ENCODE results near the gene KRTAP27-1. TPM values are rescaled to one million over a fixed set of nuclear protein-coding genes. Genes with fewer than 3 reads are reported as not detected.

Gene KRTAP27-1
- polyA plus RNA-seq, 1 donor (not counting 4 experiments of a cell fraction or from before 2014, with no cell fraction given), result not detected

DNA sequence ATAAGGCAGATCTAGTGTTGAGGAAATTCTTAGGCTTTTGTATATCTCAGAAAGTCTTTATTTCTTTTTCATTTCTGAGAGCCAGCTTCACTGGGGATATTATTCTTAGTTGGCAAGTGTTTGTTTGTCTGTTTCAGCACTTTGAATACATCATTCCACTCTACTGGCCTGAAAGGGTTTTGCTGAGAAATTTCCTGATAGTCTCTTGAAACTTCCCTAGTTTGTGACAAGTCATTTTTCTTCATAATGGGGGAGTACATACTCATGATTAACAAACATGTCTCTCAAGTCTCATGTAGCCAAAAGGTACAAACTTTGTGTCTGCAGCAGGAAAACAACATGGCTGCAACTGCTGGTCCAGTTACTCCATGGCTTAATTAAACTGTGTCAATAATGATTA is 11.1 kb downstream of the KRTAP27-1 start:
- H3K9me3 ChIP-seq (ENCODE audit: control insufficient read depth, low read depth, low read length), result no peaks in the 10 kb centered on the region
- TF ChIP-seq EZH2 (IDR thresholded peaks at IDR 0.05; ENCODE audit: low read length), result no peak
- TF ChIP-seq, protein P1, sequence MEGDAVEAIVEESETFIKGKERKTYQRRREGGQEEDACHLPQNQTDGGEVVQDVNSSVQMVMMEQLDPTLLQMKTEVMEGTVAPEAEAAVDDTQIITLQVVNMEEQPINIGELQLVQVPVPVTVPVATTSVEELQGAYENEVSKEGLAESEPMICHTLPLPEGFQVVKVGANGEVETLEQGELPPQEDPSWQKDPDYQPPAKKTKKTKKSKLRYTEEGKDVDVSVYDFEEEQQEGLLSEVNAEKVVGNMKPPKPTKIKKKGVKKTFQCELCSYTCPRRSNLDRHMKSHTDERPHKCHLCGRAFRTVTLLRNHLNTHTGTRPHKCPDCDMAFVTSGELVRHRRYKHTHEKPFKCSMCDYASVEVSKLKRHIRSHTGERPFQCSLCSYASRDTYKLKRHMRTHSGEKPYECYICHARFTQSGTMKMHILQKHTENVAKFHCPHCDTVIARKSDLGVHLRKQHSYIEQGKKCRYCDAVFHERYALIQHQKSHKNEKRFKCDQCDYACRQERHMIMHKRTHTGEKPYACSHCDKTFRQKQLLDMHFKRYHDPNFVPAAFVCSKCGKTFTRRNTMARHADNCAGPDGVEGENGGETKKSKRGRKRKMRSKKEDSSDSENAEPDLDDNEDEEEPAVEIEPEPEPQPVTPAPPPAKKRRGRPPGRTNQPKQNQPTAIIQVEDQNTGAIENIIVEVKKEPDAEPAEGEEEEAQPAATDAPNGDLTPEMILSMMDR (optimal IDR thresholded peaks at IDR 0.05 in 1 of 3, IDR thresholded peaks at IDR 0.05 in 1 of 3, conservative IDR thresholded peaks at IDR 0.05 in 1 of 3; ENCODE audit: extremely low read depth in 1 of 3, insufficient read depth in 2 of 3, low read length in 3 of 3), result no peak
- H4K20me1 ChIP-seq (ENCODE audit: control insufficient read depth, extremely low read depth, insufficient read depth, low read length), result no peaks in the 10 kb centered on the region
- no peak overlapping the region for H3K27ac ChIP-seq (ENCODE audit: control insufficient read depth, insufficient read depth, low read length)
- DNase-seq (ENCODE audit: low read depth, low spot score), result no peak
- no peak for FAIRE-seq
- no peaks in the 10 kb centered on the region for H3K27me3 ChIP-seq (ENCODE audit: control insufficient read depth, extremely low read depth, insufficient read depth, low read length)
- H3K4me2 ChIP-seq (ENCODE audit: control insufficient read depth, extremely low read depth, insufficient read depth, low read depth, low read length), result no peak overlapping the region
- H3K9me1 ChIP-seq (ENCODE audit: control insufficient read depth, extremely low read depth, insufficient read depth, low read length), result no peaks in the 10 kb centered on the region
- H3K4me3 ChIP-seq (ENCODE audit: control insufficient read depth in 2 of 3, extremely low read depth in 1 of 3, insufficient read depth in 2 of 3, low read depth in 1 of 3, low read length in 3 of 3), result no peak overlapping the region
- H3K4me1 ChIP-seq (ENCODE audit: control insufficient read depth, extremely low read depth, insufficient read depth, low read length), result peaks cover 7% of the 10 kb centered on the region
- no peaks in the 10 kb centered on the region for H3K79me2 ChIP-seq (ENCODE audit: control insufficient read depth, insufficient read depth, low read length)
- H2AFZ ChIP-seq (ENCODE audit: control insufficient read depth, low read length), result no peak overlapping the region
- dilution Hi-C loops (cut with MboI; ENCODE audit: extremely low pct_ligation_motif_present, low sequenced_read_pairs), result no loop called here
- H3K36me3 ChIP-seq (ENCODE audit: control insufficient read depth in 2 of 2, extremely low read depth in 1 of 2, insufficient read depth in 2 of 2, low read length in 2 of 2), result no peaks in the 10 kb centered on the region
- H3K9ac ChIP-seq (ENCODE audit: control insufficient read depth, extremely low read depth, insufficient read depth, low read length), result no peak overlapping the region

DNA sequence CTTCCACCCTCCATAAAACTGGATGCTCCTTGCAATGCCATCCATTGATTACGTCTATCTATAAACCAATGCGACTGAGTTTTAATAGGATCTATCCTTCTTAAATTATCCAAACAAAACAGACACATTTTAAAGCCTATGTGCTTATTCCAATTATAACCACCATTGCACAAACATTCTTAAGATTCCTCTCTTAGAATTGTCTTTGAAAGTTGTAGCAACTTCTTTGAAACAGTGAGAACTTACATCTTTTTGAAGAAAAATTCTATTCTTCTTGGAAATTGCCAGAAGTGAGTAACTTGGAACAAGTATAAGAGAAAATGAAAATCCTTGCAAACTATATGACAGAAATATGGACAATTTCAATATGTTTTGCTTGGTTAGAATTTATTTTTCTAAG is 17.3 kb downstream of the KRTAP27-1 start, which contains the start of gene KRTAP26-1:
Gene KRTAP26-1, minus strand, starts transcription at position 101 of the 400 bp plus-strand sequence. CDS start 280 bp downstream, outside the sequence.
- DNase-seq (ENCODE audit: low read depth, low spot score) (no peak), FAIRE-seq (no peak)
- Histone ChIP-seq H3K27me3 (ENCODE audit: control insufficient read depth, extremely low read depth, insufficient read depth, low read length) (peaks cover 3% of the 10 kb centered on the region), H3K4me3 (ENCODE audit: control insufficient read depth in 2 of 3, extremely low read depth in 1 of 3, insufficient read depth in 2 of 3, low read depth in 1 of 3, low read length in 3 of 3) (no peak within 1 kb of the TSS), H2AFZ (ENCODE audit: control insufficient read depth, low read length) (no peak within 1 kb of the TSS), H3K9ac (ENCODE audit: control insufficient read depth, extremely low read depth, insufficient read depth, low read length) (no peak within 1 kb of the TSS), H3K4me2 (ENCODE audit: control insufficient read depth, extremely low read depth, insufficient read depth, low read depth, low read length) (no peak within 1 kb of the TSS), H3K27ac (ENCODE audit: control insufficient read depth, insufficient read depth, low read length) (no peak within 1 kb of the TSS), H3K79me2 (ENCODE audit: control insufficient read depth, insufficient read depth, low read length) (no peaks in the 10 kb centered on the region), H3K9me3 (ENCODE audit: control insufficient read depth, low read depth, low read length) (no peaks in the 10 kb centered on the region), H4K20me1 (ENCODE audit: control insufficient read depth, extremely low read depth, insufficient read depth, low read length) (no peaks in the 10 kb centered on the region), H3K36me3 (ENCODE audit: control insufficient read depth in 2 of 2, extremely low read depth in 1 of 2, insufficient read depth in 2 of 2, low read length in 2 of 2) (no peaks in the 10 kb centered on the region), H3K4me1 (ENCODE audit: control insufficient read depth, extremely low read depth, insufficient read depth, low read length) (no peaks in the 10 kb centered on the region), H3K9me1 (ENCODE audit: control insufficient read depth, extremely low read depth, insufficient read depth, low read length) (no peaks in the 10 kb centered on the region)
- dilution Hi-C loops (cut with MboI; ENCODE audit: extremely low pct_ligation_motif_present, low sequenced_read_pairs), result no loop called here
- TF ChIP-seq, protein P1 (optimal IDR thresholded peaks at IDR 0.05 in 1 of 3, IDR thresholded peaks at IDR 0.05 in 1 of 3, conservative IDR thresholded peaks at IDR 0.05 in 1 of 3; ENCODE audit: extremely low read depth in 1 of 3, insufficient read depth in 2 of 3, low read length in 3 of 3), result no peak
- no peak for TF ChIP-seq EZH2 (IDR thresholded peaks at IDR 0.05; ENCODE audit: low read length)
